Vagina (tissue), 2 donors: Measurements from ENCODE around the gene NOLC1. TPM values are rescaled to one million over a fixed set of nuclear protein-coding genes. Genes with fewer than 3 reads are reported as not detected.
"Not testable (repeated sequence)": the region's sequence is repeated elsewhere in the genome, so short reads cannot be mapped to it uniquely, and the experiment has no call there.

ENCODE experiments used
- DNase-seq, 2 donors: peaks; one replicate each; pipeline ENCODE4 v3.0.0-alpha.2; 2017; ENCODE audit errors: extremely low spot score in 2 of 2
- H3K27ac ChIP-seq: fragments of 200-600 bp; sonication (generic); one replicate; pipeline ENCODE4 v1.5.1; 2019
- H3K27me3 ChIP-seq: fragments of 200-600 bp; sonication (generic); one replicate; pipeline ENCODE4 v1.5.1; 2019
- H3K36me3 ChIP-seq, 2 donors: fragments of 200-600 bp; sonication (generic); one replicate each; pipeline ENCODE4 v1.5.1; 2017 to 2019
- H3K4me1 ChIP-seq: fragments of 200-600 bp; sonication (generic); one replicate; pipeline ENCODE4 v1.5.1; 2019
- H3K4me3 ChIP-seq, 2 donors: fragments of 200-600 bp; sonication (generic); 1 replicate in 1 of 2; 2 replicates in 1 of 2; pipeline ENCODE4 v1.5.1; 2016 to 2019
- H3K9me3 ChIP-seq: fragments of 200-600 bp; sonication (generic); one replicate; pipeline ENCODE4 v1.5.1; 2019
- CTCF ChIP-seq, 3 experiments: fragments of 450-650 bp in 2 of 3; fragments of 200-600 bp in 1 of 3; sonication (generic) in 1 of 3; IDR thresholded peaks; one replicate each; pipeline ENCODE4 v1.5.1; 2017 to 2019; ENCODE audit warnings: antibody characterized with exemption in 3 of 3, mild to moderate bottlenecking in 2 of 3, moderate library complexity in 2 of 3
- POLR2A ChIP-seq, 2 donors: fragments of 450-650 bp; IDR thresholded peaks; one replicate each; pipeline ENCODE4 v1.6.1; 2017; ENCODE audit warnings: antibody characterized with exemption in 2 of 2, mild to moderate bottlenecking in 2 of 2, moderate library complexity in 2 of 2
- POLR2AphosphoS5 ChIP-seq, 2 donors: sonication (generic); formaldehyde crosslinking; IDR thresholded peaks; one replicate each; pipeline ENCODE4 v1.9.0; 2017; ENCODE audit warnings: antibody characterized with exemption in 2 of 2, mild to moderate bottlenecking in 2 of 2, low read depth in 1 of 2; ENCODE audit not compliant: insufficient read depth in 1 of 2
- intact Hi-C: fragments of 100-400 bp; cut with DNase I; formaldehyde crosslinking; loops from one replicate; pipeline ENCODE4 v1.15.1; 2023
- total RNA-seq: library from RNA; depleted of rRNA; stranded (reverse); fragments of >200 nt; gene quantifications from one replicate; pipeline ENCODE4 v1.2.3, GENCODE V29; 2016

Gene NOLC1
- total RNA-seq, 1 donor from 2014 or later, result 61.9 TPM

DNA sequence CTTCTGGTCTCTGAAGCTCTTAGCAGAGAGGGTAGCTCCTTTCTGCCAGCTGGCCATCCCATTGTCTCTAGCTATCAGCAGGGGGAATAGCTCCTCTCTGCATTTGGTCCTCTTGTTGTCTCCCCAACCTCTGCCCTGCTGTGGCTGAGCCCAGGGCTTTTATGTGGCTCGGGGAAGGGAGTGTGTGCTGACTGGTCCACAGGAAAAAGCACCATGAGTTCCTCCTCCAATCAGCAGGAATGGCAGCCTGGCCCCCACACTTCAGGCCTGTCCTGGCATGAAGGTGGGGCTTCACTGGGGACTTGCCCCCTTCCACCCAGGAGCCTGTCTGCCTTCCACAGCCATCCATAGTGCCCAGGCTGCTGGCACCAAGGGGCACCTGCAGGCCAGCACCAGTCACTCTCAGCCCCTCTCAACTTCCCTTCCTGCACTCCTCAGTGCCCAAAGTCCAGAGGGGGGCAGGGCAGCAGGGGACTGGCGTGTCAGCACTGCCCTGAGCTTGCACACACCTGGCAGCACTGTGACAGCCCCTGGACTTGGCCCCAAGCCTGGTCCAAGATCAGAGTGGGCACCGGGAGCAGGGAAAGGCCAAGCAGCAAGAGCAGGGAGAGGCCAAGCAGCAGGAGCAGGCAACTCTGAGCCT is 36.2 kb downstream of the NOLC1 start:
- no peak for DNase-seq
- no peaks in the 10 kb centered on the region for H3K36me3 ChIP-seq
- H3K9me3 ChIP-seq, result no peaks in the 10 kb centered on the region
- no peaks in the 10 kb centered on the region for H3K27me3 ChIP-seq
- TF ChIP-seq POLR2AphosphoS5 (IDR thresholded peaks at IDR 0.05; ENCODE audit: insufficient read depth in 1 of 2, low read depth in 1 of 2) (no peak), POLR2A (IDR thresholded peaks at IDR 0.05) (no peak), CTCF (IDR thresholded peaks at IDR 0.05) (no peak)
- no peak overlapping the region for H3K4me3 ChIP-seq
- H3K4me1 ChIP-seq, result peaks cover 5% of the 10 kb centered on the region
- no peak overlapping the region for H3K27ac ChIP-seq
- intact Hi-C loops, result no loop called here

GRCh38 chr10:102188941-102189898 is 37.0 kb downstream of the NOLC1 start:
- H3K27me3 ChIP-seq, H3K36me3 ChIP-seq, H3K4me1 ChIP-seq, H3K4me3 ChIP-seq, intact Hi-C loops, H3K27ac ChIP-seq, DNase-seq, H3K9me3 ChIP-seq: not testable (repeated sequence)

GRCh38 chr10:102191956-102192355 is 39.8 kb downstream of the NOLC1 start:
- Histone ChIP-seq H3K9me3 (no peaks in the 10 kb centered on the region), H3K4me3 (no peak overlapping the region), H3K36me3 (no peaks in the 10 kb centered on the region), H3K27me3 (no peaks in the 10 kb centered on the region), H3K4me1 (peaks cover 5% of the 10 kb centered on the region), H3K27ac (no peak overlapping the region)
- DNase-seq, result no peak
- TF ChIP-seq POLR2AphosphoS5 (IDR thresholded peaks at IDR 0.05; ENCODE audit: insufficient read depth in 1 of 2, low read depth in 1 of 2) (no peak), CTCF (IDR thresholded peaks at IDR 0.05) (no peak)
- intact Hi-C loops, result no loop called here

- Histone ChIP-seq H3K27me3 (no peaks in the 10 kb centered on the region), H3K36me3 (no peaks in the 10 kb centered on the region), H3K4me1 (no peaks in the 10 kb centered on the region), H3K9me3 (no peaks in the 10 kb centered on the region), H3K4me3 (no peak overlapping the region), H3K27ac (no peak overlapping the region)
- no peak for TF ChIP-seq CTCF (IDR thresholded peaks at IDR 0.05)
- no peak for TF ChIP-seq POLR2AphosphoS5 (IDR thresholded peaks at IDR 0.05; ENCODE audit: insufficient read depth in 1 of 2, low read depth in 1 of 2)
- TF ChIP-seq POLR2A (IDR thresholded peaks at IDR 0.05), result no peak
- DNase-seq, result no peak
- intact Hi-C loops, result no loop called here
Observed at GRCh38 chr10:102195296-102195870, 43.2 kb downstream of the NOLC1 start.

DNA sequence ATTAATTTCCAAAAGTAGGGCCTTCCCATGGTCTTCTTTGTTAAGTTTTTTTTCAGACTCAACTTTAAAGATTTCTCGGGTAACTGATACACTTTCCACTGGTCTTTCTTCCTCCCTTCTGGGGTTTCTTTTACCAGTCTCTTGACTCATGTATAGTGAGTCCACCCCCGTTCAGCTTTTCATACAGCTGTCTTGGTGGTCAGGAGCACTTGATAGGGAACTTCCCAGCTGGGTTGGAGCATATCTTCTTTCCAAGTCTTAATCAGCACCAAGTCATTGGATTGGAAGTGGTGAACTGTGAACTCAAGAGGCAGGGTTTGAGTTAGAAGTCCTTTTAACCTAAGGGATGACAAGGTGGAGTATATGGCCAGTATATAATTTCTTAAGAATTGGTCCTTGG is 44.7 kb downstream of the NOLC1 start:
- H3K9me3 ChIP-seq, result no peaks in the 10 kb centered on the region
- intact Hi-C loops, result no loop called here

More for the DNA sequence above, 44.7 kb downstream of the NOLC1 start:
- H3K27ac ChIP-seq, result no peak overlapping the region
- TF ChIP-seq POLR2AphosphoS5 (IDR thresholded peaks at IDR 0.05; ENCODE audit: insufficient read depth in 1 of 2, low read depth in 1 of 2) (no peak), POLR2A (IDR thresholded peaks at IDR 0.05) (no peak), CTCF (IDR thresholded peaks at IDR 0.05) (no peak)
- H3K4me1 ChIP-seq, result no peaks in the 10 kb centered on the region
- no peak for DNase-seq
- H3K4me3 ChIP-seq, result no peak overlapping the region
- H3K27me3 ChIP-seq, result no peaks in the 10 kb centered on the region
- no peaks in the 10 kb centered on the region for H3K36me3 ChIP-seq
